Calu3 (cell line): Measurements from ENCODE around the gene ZNF573. TPM values are rescaled to one million over a fixed set of nuclear protein-coding genes. Genes with fewer than 3 reads are reported as not detected.
"Not testable (repeated sequence)": the region's sequence is repeated elsewhere in the genome, so short reads cannot be mapped to it uniquely, and the experiment has no call there.

Experiments
- Bru-seq: library from RNA; stranded (reverse); fragments of 400-500 nt; gene quantifications from one replicate; lab custom pipeline; 2021; lab: Mats Ljungman, UMichigan
- BruChase-seq, 2 experiments: library from RNA; stranded (reverse); fragments of 400-500 nt; gene quantifications; one replicate each; lab custom pipeline; 2021; lab: Mats Ljungman, UMichigan
- BruUV-seq: library from RNA; stranded (reverse); fragments of 400-500 nt; replicated peaks from 2 replicates; lab custom pipeline; 2021; lab: Mats Ljungman, UMichigan
- CTCF ChIA-PET: fragments of 300-600 bp; sonication (Branson Sonifier 250); formaldehyde crosslinking; loops from one replicate; lab custom pipeline; 2022; ENCODE audit warnings: antibody characterized with exemption; lab: Charles Lee
- DNase-seq: peaks from one replicate; pipeline ENCODE4 v3.0.0; 2022
- H3K27ac Mint-ChIP-seq: one replicate; pipeline ENCODE4 v1.8.0; 2022; ENCODE audit warnings: mixed read lengths; ENCODE audit not compliant: unreplicated experiment
- H3K27me3 Mint-ChIP-seq: one replicate; pipeline ENCODE4 v1.8.0; 2022; ENCODE audit warnings: mixed read lengths; ENCODE audit not compliant: unreplicated experiment
- H3K36me3 Mint-ChIP-seq: one replicate; pipeline ENCODE4 v1.8.0; 2022; ENCODE audit warnings: mild to moderate bottlenecking, moderate library complexity, mixed read lengths; ENCODE audit not compliant: insufficient read depth, unreplicated experiment
- H3K4me1 Mint-ChIP-seq: one replicate; pipeline ENCODE4 v1.8.0; 2022; ENCODE audit warnings: mild to moderate bottlenecking, low read depth, mixed read lengths; ENCODE audit not compliant: unreplicated experiment
- H3K4me3 Mint-ChIP-seq: one replicate; pipeline ENCODE4 v1.8.0; 2022; ENCODE audit warnings: mild to moderate bottlenecking, low read depth, moderate library complexity, mixed read lengths; ENCODE audit not compliant: unreplicated experiment
- H3K9me3 Mint-ChIP-seq: one replicate; pipeline ENCODE4 v1.8.0; 2022; ENCODE audit warnings: low read depth, mixed read lengths; ENCODE audit not compliant: unreplicated experiment
- CTCF ChIP-seq: fragments of 200-600 bp; IDR thresholded peaks from one replicate; pipeline ENCODE4 v1.8.0; 2022; ENCODE audit warnings: antibody characterized with exemption; ENCODE audit not compliant: unreplicated experiment
- intact Hi-C: fragments of 100-400 bp; cut with micrococcal nuclease; formaldehyde crosslinking; loops from one replicate; pipeline ENCODE4 v1.10.0; 2022; ENCODE audit not compliant: unreplicated experiment
- long read RNA-seq: library from polyadenylated mRNA; stranded (forward); transcript quantifications from one replicate; pipeline ENCODE4 v2.0.0, GENCODE V29; 2022
- total RNA-seq: library from RNA; stranded (reverse); gene quantifications from 2 replicates; pipeline ENCODE4 v1.2.3, GENCODE V29; 2022

ZNF573 gene
- total RNA-seq (10.1 and 16.8 TPM in 2 replicates), Bru-seq, nascent RNA (percentile 52 among the genes with signal in this experiment), BruChase-seq, experiment 1, labeled RNA remaining after a 6-hour chase (percentile 49 among the genes with signal in this experiment), BruChase-seq, experiment 2, labeled RNA remaining after a 2-hour chase (percentile 51 among the genes with signal in this experiment)
- long read RNA-seq, partial matches to known transcripts, result 0 of 1 reads
- long read RNA-seq, other reads (novel, unspliced or antisense), result 0 of 1 reads

GRCh38 chr19:37779127-37780005 is at the start of gene ZNF573:
TSS of gene ZNF573 (minus strand) at chr19:37779586. CDS start at chr19:37773729, 5,857 bp downstream.
- H3K4me3 Mint-ChIP-seq, result peak within 1 kb of the TSS; percentile 96
- peak; percentile 86 for DNase-seq
- peaks cover 19% of the 10 kb centered on the region for H3K9me3 Mint-ChIP-seq
- no peaks in the 10 kb centered on the region for H3K27me3 Mint-ChIP-seq
- peaks cover 8% of the 10 kb centered on the region for H3K4me1 Mint-ChIP-seq
- no TSS peak for BruUV-seq
- CTCF ChIA-PET, result interaction anchor here (0.6 to 1.3 kb wide), 5 partner anchors 8 to 409 kb away, joined by 3 to 5 read pairs (median 4); partner anchors contain the start of genes ZNF527, ZNF540, ZNF571 and ZNF607
- intact Hi-C loops, result loop anchor here (2.0 to 10.0 kb wide), 2 partner anchors 61 to 185 kb away; partner anchors contain the start of genes ZNF540, ZNF571 and ZNF607
- H3K27ac Mint-ChIP-seq, result peak within 1 kb of the TSS; percentile 83
- peaks cover 20% of the 10 kb centered on the region for H3K36me3 Mint-ChIP-seq
- no peak for TF ChIP-seq CTCF

GRCh38 chr19:37817180-37817981 is 38.0 kb upstream of the ZNF573 start:
- H3K27ac Mint-ChIP-seq, result no peak overlapping the region
- TF ChIP-seq CTCF, result no peak
- CTCF ChIA-PET, result no interaction called here
- H3K9me3 Mint-ChIP-seq, result peaks cover 20% of the 10 kb centered on the region
- no TSS peak for BruUV-seq
- H3K4me3 Mint-ChIP-seq, result no peak overlapping the region
- intact Hi-C loops, result no loop called here
- no peaks in the 10 kb centered on the region for H3K36me3 Mint-ChIP-seq
- H3K27me3 Mint-ChIP-seq, result no peaks in the 10 kb centered on the region
- no peaks in the 10 kb centered on the region for H3K4me1 Mint-ChIP-seq
- DNase-seq, result no peak

- H3K4me3 Mint-ChIP-seq, H3K4me1 Mint-ChIP-seq, H3K36me3 Mint-ChIP-seq, CTCF ChIA-PET, intact Hi-C loops, DNase-seq, H3K27ac Mint-ChIP-seq, BruUV-seq, H3K27me3 Mint-ChIP-seq: not testable (repeated sequence)
- H3K9me3 Mint-ChIP-seq, result peaks cover 14% of the 10 kb centered on the region
These were observed 36.2 kb upstream of the ZNF573 start for GRCh38 chr19:37815611-37816010.

GRCh38 chr19:37813340-37813739 is 34.0 kb upstream of the ZNF573 start:
- no TSS peak for BruUV-seq
- Mint-ChIP-seq H3K36me3 (no peaks in the 10 kb centered on the region), H3K27ac (no peak overlapping the region), H3K4me1 (no peaks in the 10 kb centered on the region), H3K27me3 (no peaks in the 10 kb centered on the region), H3K9me3 (peaks cover 14% of the 10 kb centered on the region), H3K4me3 (no peak overlapping the region)
- TF ChIP-seq CTCF, result no peak
- DNase-seq, result no peak
- CTCF ChIA-PET, result no interaction called here
- intact Hi-C loops, result no loop called here
